H1 (cell line): ENCODE results near the gene TFR2. TPM values are rescaled to one million over a fixed set of nuclear protein-coding genes. Genes with fewer than 3 reads are reported as not detected.

Experiments
- CTCF ChIA-PET: fragments of 300-600 bp; sonication (Branson Sonifier 250); formaldehyde crosslinking; loops from one replicate; lab custom pipeline; 2021; ENCODE audit not compliant: partially characterized antibody; lab: Charles Lee
- POLR2A ChIA-PET: fragments of 300-600 bp; sonication (Branson Sonifier 250); formaldehyde crosslinking; loops from one replicate; lab custom pipeline; 2021; ENCODE audit warnings: inconsistent platforms; ENCODE audit not compliant: partially characterized antibody; lab: Charles Lee
- DNase-seq, 2 experiments: peaks; one replicate each; pipeline versions ENCODE4 v3.0.0 to v3.0.0-alpha.2; 2010 to 2022; ENCODE audit warnings: low spot score in 2 of 2, low read depth in 1 of 2, mixed read lengths in 1 of 2
- FAIRE-seq: peaks from 2 replicates; lab custom pipeline; 2011; peaks lifted over from hg19 to GRCh38; lab: Jason Lieb, UNC
- H2AFZ ChIP-seq: 2 replicates; pipeline ENCODE4 v1.8.1; 2012; ENCODE audit warnings: low read length, inconsistent platforms
- H2AK5ac ChIP-seq: 2 replicates; pipeline ENCODE4 v1.6.1; 2013; ENCODE audit warnings: low read depth, low read length
- H2BK120ac ChIP-seq: replicated peaks from 2 replicates; pipeline ENCODE3; 2013; ENCODE audit warnings: low read depth, low read length, inconsistent platforms
- H2BK12ac ChIP-seq: 2 replicates; pipeline ENCODE4 v1.6.1; 2013; ENCODE audit warnings: low read depth, low read length
- H2BK15ac ChIP-seq: 2 replicates; pipeline ENCODE4 v1.6.1; 2013; ENCODE audit warnings: low read length
- H2BK20ac ChIP-seq: 2 replicates; pipeline ENCODE4 v1.6.1; 2013; ENCODE audit warnings: low read length
- H2BK5ac ChIP-seq: 2 replicates; pipeline ENCODE4 v1.6.1; 2013; ENCODE audit warnings: low read depth, low read length
- H3K14ac ChIP-seq: 2 replicates; pipeline ENCODE4 v1.6.1; 2013; ENCODE audit warnings: inconsistent platforms; ENCODE audit not compliant: insufficient read length
- H3K18ac ChIP-seq: 2 replicates; pipeline ENCODE4 v1.6.1; 2013; ENCODE audit warnings: low read length; ENCODE audit errors: extremely low read depth
- H3K23ac ChIP-seq: 2 replicates; pipeline ENCODE4 v1.6.1; 2013; ENCODE audit warnings: inconsistent platforms; ENCODE audit not compliant: insufficient read length
- H3K23me2 ChIP-seq: 2 replicates; pipeline ENCODE4 v1.6.1; 2013; ENCODE audit warnings: low read depth, low read length
- H3K27ac ChIP-seq: 2 replicates; pipeline ENCODE4 v1.6.1; 2011; ENCODE audit warnings: low read depth, low read length, inconsistent platforms
- H3K27me3 ChIP-seq, 4 experiments: replicated peaks in 1 of 4; 1 replicate in 1 of 4; 2 replicates in 3 of 4; pipeline versions ENCODE4 v1.6.1 to v1.8.1; 2011 to 2013; ENCODE audit warnings: low read length in 3 of 4, mild to moderate bottlenecking in 3 of 4, inconsistent platforms in 2 of 4, mixed read lengths in 2 of 4, moderate library complexity in 1 of 4; ENCODE audit not compliant: control insufficient read depth in 3 of 4, insufficient read depth in 3 of 4; ENCODE audit errors: extremely low read depth in 1 of 4
- H3K36me3 ChIP-seq, 4 experiments: 2 replicates each; pipeline versions ENCODE4 v1.6.1 to v1.8.1; 2011 to 2013; ENCODE audit warnings: mild to moderate bottlenecking in 4 of 4, low read length in 3 of 4, moderate library complexity in 2 of 4, control low read depth in 1 of 4, inconsistent platforms in 1 of 4; ENCODE audit not compliant: insufficient read depth in 4 of 4, control insufficient read depth in 2 of 4
- H3K4ac ChIP-seq: replicated peaks from 2 replicates; pipeline ENCODE3; 2013; ENCODE audit warnings: low read length, low read depth, mixed read lengths, inconsistent platforms; ENCODE audit not compliant: insufficient read length
- H3K4me1 ChIP-seq, 4 experiments: replicated peaks in 1 of 4; 1 replicate in 1 of 4; 2 replicates in 3 of 4; pipeline versions ENCODE4 v1.6.1 to v1.8.1; 2011 to 2013; ENCODE audit warnings: low read length in 3 of 4, inconsistent platforms in 2 of 4, mixed read lengths in 1 of 4; ENCODE audit not compliant: insufficient read depth in 4 of 4, control insufficient read depth in 3 of 4
- H3K4me2 ChIP-seq, 2 experiments: 2 replicates each; pipeline versions ENCODE4 v1.6.1 to v1.8.1; 2011 to 2013; ENCODE audit warnings: low read depth in 2 of 2, low read length in 2 of 2, control low read depth in 1 of 2, inconsistent platforms in 1 of 2, mild to moderate bottlenecking in 1 of 2; ENCODE audit not compliant: insufficient read depth in 1 of 2
- H3K4me3 ChIP-seq, 4 experiments: fragments of 200-600, 300-600 bp in 1 of 4; sonication (generic), shearing (Covaris generic), sonication (Bioruptor Twin) in 1 of 4; 2 replicates each; pipeline versions ENCODE4 v1.5.1 to v1.8.1; 2011 to 2016; ENCODE audit warnings: low read length in 4 of 4, low read depth in 3 of 4, control low read depth in 2 of 4, inconsistent platforms in 2 of 4, mild to moderate bottlenecking in 2 of 4, mixed read lengths in 1 of 4, moderate library complexity in 1 of 4; ENCODE audit not compliant: insufficient read depth in 2 of 4; ENCODE audit errors: extremely low read depth in 1 of 4
- H3K56ac ChIP-seq: replicated peaks from 2 replicates; pipeline ENCODE3; 2013; ENCODE audit warnings: low read depth, mild to moderate bottlenecking, mixed read lengths, low read length, inconsistent platforms; ENCODE audit not compliant: insufficient read length
- H3K79me1 ChIP-seq: 2 replicates; pipeline ENCODE4 v1.6.1; 2013; ENCODE audit warnings: low read depth, low read length, control low read depth
- H3K79me2 ChIP-seq, 2 experiments: 2 replicates each; pipeline versions ENCODE4 v1.6.1 to v1.8.1; 2012 to 2013; ENCODE audit warnings: low read length in 2 of 2, mild to moderate bottlenecking in 2 of 2, inconsistent platforms in 1 of 2; ENCODE audit not compliant: insufficient read depth in 2 of 2, control insufficient read depth in 1 of 2
- H3K9ac ChIP-seq, 4 experiments: replicated peaks in 1 of 4; 1 replicate in 1 of 4; 2 replicates in 3 of 4; pipeline versions ENCODE4 v1.6.1 to v1.8.1; 2011 to 2013; ENCODE audit warnings: low read depth in 3 of 4, low read length in 3 of 4, control low read depth in 2 of 4, mild to moderate bottlenecking in 2 of 4, moderate library complexity in 2 of 4, inconsistent platforms in 1 of 4; ENCODE audit errors: extremely low read depth in 1 of 4
- H3K9me3 ChIP-seq, 2 experiments: 2 replicates each; pipeline versions ENCODE4 v1.6.1 to v1.8.1; 2012 to 2013; ENCODE audit warnings: mild to moderate bottlenecking in 2 of 2, moderate library complexity in 2 of 2, control low read depth in 1 of 2, inconsistent platforms in 1 of 2, low read depth in 1 of 2, low read length in 1 of 2, mixed read lengths in 1 of 2; ENCODE audit not compliant: insufficient read depth in 2 of 2
- H4K20me1 ChIP-seq, 2 experiments: replicated peaks in 1 of 2; 2 replicates each; pipeline versions ENCODE3 to v1.8.1; 2011 to 2013; ENCODE audit warnings: inconsistent platforms in 2 of 2, low read length in 2 of 2, mild to moderate bottlenecking in 1 of 2; ENCODE audit not compliant: insufficient read depth in 2 of 2, control insufficient read depth in 1 of 2
- H4K5ac ChIP-seq: 2 replicates; pipeline ENCODE4 v1.6.1; 2013; ENCODE audit warnings: low read length, low read depth, mixed read lengths, inconsistent platforms; ENCODE audit not compliant: insufficient read length
- H4K8ac ChIP-seq: 2 replicates; pipeline ENCODE4 v1.8.0; 2013; ENCODE audit warnings: mild to moderate bottlenecking, moderate library complexity, low read length, inconsistent platforms; ENCODE audit not compliant: insufficient read depth; ENCODE audit errors: extremely low read depth
- H4K91ac ChIP-seq: replicated peaks from 2 replicates; pipeline ENCODE3; 2013; ENCODE audit warnings: low read length, mixed read lengths, inconsistent platforms; ENCODE audit not compliant: insufficient read length
- BACH1 ChIP-seq: IDR thresholded peaks from 2 replicates; pipeline ENCODE4 v1.6.1; 2012; ENCODE audit warnings: low read length, improper control_type of control experiment
- EGR1 ChIP-seq: IDR thresholded peaks from 2 replicates; pipeline ENCODE4 v1.6.1; 2011; ENCODE audit warnings: low read depth, low read length, borderline replicate concordance
- HDAC2 ChIP-seq, 2 experiments: fragments of 300-600 bp in 1 of 2; sonication (generic) in 1 of 2; IDR thresholded peaks; 2 replicates each; pipeline ENCODE4 v1.6.1; 2011 to 2012; ENCODE audit warnings: low read depth in 2 of 2, low read length in 2 of 2, mild to moderate bottlenecking in 2 of 2, moderate library complexity in 2 of 2, borderline replicate concordance in 1 of 2, inconsistent platforms in 1 of 2
- JUND ChIP-seq: IDR thresholded peaks from 2 replicates; pipeline ENCODE4 v1.6.1; 2011; ENCODE audit warnings: mild to moderate bottlenecking, improper control_type of control experiment, low read length
- KDM1A ChIP-seq: fragments of 200-600, 300-600 bp; sonication (generic); IDR thresholded peaks from 2 replicates; pipeline ENCODE4 v1.7.1; 2016; ENCODE audit warnings: mild to moderate bottlenecking, low read length, borderline replicate concordance
- KDM4A ChIP-seq: IDR thresholded peaks from one replicate; pipeline ENCODE4 v1.7.1; 2012; ENCODE audit warnings: low read depth, mild to moderate bottlenecking, moderate library complexity, low read length, inconsistent platforms; ENCODE audit not compliant: severe bottlenecking
- NRF1 ChIP-seq: IDR thresholded peaks from 2 replicates; pipeline ENCODE4 v1.6.1; 2011; ENCODE audit warnings: mild to moderate bottlenecking, low read depth, low read length, improper control_type of control experiment
- POLR2AphosphoS5 ChIP-seq: IDR thresholded peaks from 2 replicates; pipeline ENCODE4 v1.6.1; 2011; ENCODE audit warnings: low read depth, low read length
- POU5F1 ChIP-seq: IDR thresholded peaks from 2 replicates; pipeline ENCODE4 v1.6.1; 2011; ENCODE audit warnings: low read depth, mild to moderate bottlenecking, low read length, moderate library complexity
- RFX5 ChIP-seq: IDR thresholded peaks from 2 replicates; pipeline ENCODE4 v1.6.1; 2011; ENCODE audit warnings: low read depth, low read length, improper control_type of control experiment, borderline replicate concordance
- SIRT6 ChIP-seq: IDR thresholded peaks from one replicate; pipeline ENCODE4 v1.7.1; 2012; ENCODE audit warnings: low read length, inconsistent platforms
- SP1 ChIP-seq: IDR thresholded peaks from 2 replicates; pipeline ENCODE4 v1.6.1; 2011; ENCODE audit warnings: low read depth, low read length
- SP4 ChIP-seq: IDR thresholded peaks from 2 replicates; pipeline ENCODE4 v1.6.1; 2012; ENCODE audit warnings: low read length, inconsistent platforms
- SRF ChIP-seq: IDR thresholded peaks from 2 replicates; pipeline ENCODE4 v1.6.1; 2011; ENCODE audit warnings: mild to moderate bottlenecking, low read depth, low read length, moderate library complexity
- TEAD4 ChIP-seq: IDR thresholded peaks from 2 replicates; pipeline ENCODE4 v1.6.1; 2012; ENCODE audit warnings: low read depth, low read length, inconsistent platforms, mixed read lengths
- ZNF274 ChIP-seq: IDR thresholded peaks from 2 replicates; pipeline ENCODE4 v1.7.0; 2012; ENCODE audit warnings: low read length, borderline replicate concordance; ENCODE audit errors: extremely low read depth
- WGBS, 2 experiments: shearing (Covaris generic) in 1 of 2; methylation state at CpG; one replicate each; pipeline versions ENCODE4 v1.1.6 to v1.1.7; 2013 to 2015; ENCODE audit warnings: low lambda C conversion rate in 2 of 2, mixed read lengths in 2 of 2, inconsistent platforms in 1 of 2, low coverage in 1 of 2, missing lambda C conversion rate in 1 of 2; ENCODE audit not compliant: insufficient replicate concordance in 2 of 2, insufficient coverage in 1 of 2, insufficient read length in 1 of 2; ENCODE audit errors: extremely low coverage in 1 of 2, missing lambda C conversion rate in 1 of 2; 5-methylcytosine and 5-hydroxymethylcytosine counted together
- polyA plus RNA-seq, 7 experiments: library from polyadenylated mRNA; depleted of rRNA in 3 of 7; stranded (reverse) in 5 of 7; unstranded in 2 of 7; fragments of >200 nt in 5 of 7; fragments of 200-250 nt in 2 of 7; gene quantifications; 1 replicate in 5 of 7; 2 replicates in 1 of 7; 4 replicates in 1 of 7; pipeline versions ENCODE4 v1.2.1 to v1.2.3, GENCODE V29; 2011 to 2013; ENCODE audit warnings: missing spikeins in 2 of 7, mixed read lengths in 2 of 7
- total RNA-seq: library from RNA; stranded (reverse); fragmentation: NEBNext Ultra II Directional; extraction: Animal tissue kit (Norgen Biotek cat#: 25700); gene quantifications from 2 replicates; pipeline ENCODE4 v1.2.1, GENCODE V29; 2021

The TFR2 gene
- total and polyA plus RNA-seq, 2 of the 8 experiments (the other 6 are each of a cell fraction or from before 2014, with no cell fraction given): 4.6 to 5.7 TPM

DNA sequence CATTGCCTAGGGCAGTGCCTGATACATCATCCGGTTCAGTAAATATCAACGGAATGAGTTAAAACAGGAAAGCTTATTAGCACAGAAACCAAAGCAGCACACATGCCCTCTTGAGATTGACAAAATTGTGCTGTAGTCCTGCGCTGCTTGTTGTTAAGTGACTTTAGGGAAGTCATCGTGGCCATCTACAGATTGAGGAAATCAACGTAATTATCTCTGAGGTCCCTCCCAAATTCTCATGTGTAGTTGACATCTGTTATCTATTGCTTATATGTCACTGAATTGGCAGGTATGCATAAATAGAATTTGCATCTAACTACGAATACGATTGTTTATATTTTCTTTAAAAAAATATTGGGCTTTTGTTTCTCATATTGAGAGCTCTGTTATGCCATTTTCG, 28.7 kb upstream of the TFR2 start:
- no peaks in the 10 kb centered on the region for H3K4me1 ChIP-seq
- no peak overlapping the region for H2BK5ac ChIP-seq
- no peak overlapping the region for H2BK20ac ChIP-seq
- H3K36me3 ChIP-seq: no peaks in the 10 kb centered on the region
- no peak overlapping the region for H3K4ac ChIP-seq
- H3K9me3 ChIP-seq: no peaks in the 10 kb centered on the region
- H3K23me2 ChIP-seq: peaks cover 9% of the 10 kb centered on the region; the same call in 1 of the 2 replicates
- no peaks in the 10 kb centered on the region for H3K79me2 ChIP-seq
- H2AK5ac ChIP-seq: no peak overlapping the region
- no peak overlapping the region for H3K27ac ChIP-seq
- no peak overlapping the region for H3K14ac ChIP-seq
- peaks cover 0 to 8% (median 6%) of the 10 kb centered on the region in 4 experiments; a peak in 4 of 7 replicates for H3K27me3 ChIP-seq
- no peak for FAIRE-seq
- H4K91ac ChIP-seq: no peak overlapping the region
- H3K18ac ChIP-seq: no peak overlapping the region
- no peak overlapping the region for H3K4me2 ChIP-seq
- no peak overlapping the region for H2BK12ac ChIP-seq
- H2AFZ ChIP-seq: no peak overlapping the region
- ChIA-PET POLR2A (interaction anchor here (1.0 to 1.2 kb wide), 2 partner anchors 9 to 158 kb away, joined by 3 read pairs; no protein-coding TSS in a partner anchor), CTCF (interaction anchor here (0.8 to 1.8 kb wide), 10 partner anchors 11 to 124 kb away, joined by 3 to 6 read pairs (median 3); partner anchors contain the start of genes ACTL6B and POP7)
- no peak overlapping the region for H2BK120ac ChIP-seq
- WGBS, 2 experiments: 87% methylated on average over 8 of the region's 8 CpGs; no CpG with 5 or more reads in 1 of the 2 experiments
- H4K5ac ChIP-seq: no peak overlapping the region
- no peaks in the 10 kb centered on the region for H3K79me1 ChIP-seq
- DNase-seq: no peak
- H2BK15ac ChIP-seq: no peak overlapping the region
- no peak overlapping the region for H3K9ac ChIP-seq
- H3K4me3 ChIP-seq: no peak overlapping the region
- no peak overlapping the region for H3K56ac ChIP-seq
- no peak overlapping the region for H4K8ac ChIP-seq
- peaks cover 0 to 3% of the 10 kb centered on the region in 2 experiments for H4K20me1 ChIP-seq
- no peak overlapping the region for H3K23ac ChIP-seq
- no peak for TF ChIP-seq SP1
- TF ChIP-seq POLR2AphosphoS5: no peak
- no peak for TF ChIP-seq BACH1
- TF ChIP-seq KDM4A: no peak
- no peak for TF ChIP-seq KDM1A
- TF ChIP-seq JUND: no peak
- TF ChIP-seq POU5F1: no peak
- TF ChIP-seq HDAC2 (IDR thresholded peaks at IDR 0.05; ENCODE audit: borderline replicate concordance in 1 of 2, low read depth in 2 of 2, low read length in 2 of 2): no peak
- TF ChIP-seq RFX5: no peak
- no peak for TF ChIP-seq SIRT6
- no peak for TF ChIP-seq EGR1
- no peak for TF ChIP-seq ZNF274
- TF ChIP-seq SP4: no peak
- TF ChIP-seq NRF1: no peak
- TF ChIP-seq TEAD4: no peak
- no peak for TF ChIP-seq SRF
